GM18861 (cell line): Measurements from ENCODE around the gene RSAD2.

Source experiments
- ATAC-seq: cut with Tn5 transposase; IDR thresholded peaks from one replicate; pipeline ENCODE4 v1.9.1; 2021; ENCODE audit not compliant: unreplicated experiment

Gene RSAD2

DNA sequence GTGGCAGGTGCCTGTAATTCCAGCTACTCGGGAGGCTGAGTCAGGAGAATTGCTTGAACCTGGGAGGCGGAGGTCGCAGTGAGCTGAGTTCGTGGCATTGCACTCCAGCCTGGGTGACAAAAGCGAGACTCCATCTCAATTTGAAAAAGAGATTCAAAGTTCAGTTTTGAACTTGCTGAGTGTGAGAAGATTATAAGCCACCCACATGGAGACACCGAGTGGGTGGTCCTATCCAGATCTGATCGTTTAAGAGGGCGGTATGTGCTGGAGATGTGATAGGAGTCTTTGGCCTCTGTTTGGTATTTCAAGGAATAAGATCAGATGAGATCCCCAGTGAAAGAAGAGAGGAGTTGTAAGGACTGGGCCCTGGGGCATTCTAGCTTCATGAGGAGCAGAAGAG is 65.3 kb downstream of the RSAD2 start:
- ATAC-seq: no peak

DNA sequence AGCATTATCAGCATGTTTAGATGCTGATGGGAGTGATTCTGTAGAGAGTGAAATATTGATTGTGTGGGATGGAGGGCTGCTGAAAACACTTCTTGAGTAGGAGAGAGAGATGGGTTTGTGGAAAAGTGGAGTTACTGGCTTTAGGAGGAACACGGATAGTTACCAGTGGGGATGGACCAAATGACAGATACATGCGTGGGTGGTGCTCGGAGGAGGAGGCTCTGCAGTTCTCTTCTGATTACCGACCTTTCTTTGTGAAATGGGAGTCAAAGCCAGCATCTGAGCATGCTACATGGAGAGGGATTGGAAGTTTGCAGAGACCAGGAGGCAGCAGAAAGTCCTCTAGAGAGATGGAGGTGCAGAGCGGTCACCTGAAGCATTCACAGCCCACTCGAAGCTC is 65.9 kb downstream of the RSAD2 start:
- ATAC-seq: no peak

DNA sequence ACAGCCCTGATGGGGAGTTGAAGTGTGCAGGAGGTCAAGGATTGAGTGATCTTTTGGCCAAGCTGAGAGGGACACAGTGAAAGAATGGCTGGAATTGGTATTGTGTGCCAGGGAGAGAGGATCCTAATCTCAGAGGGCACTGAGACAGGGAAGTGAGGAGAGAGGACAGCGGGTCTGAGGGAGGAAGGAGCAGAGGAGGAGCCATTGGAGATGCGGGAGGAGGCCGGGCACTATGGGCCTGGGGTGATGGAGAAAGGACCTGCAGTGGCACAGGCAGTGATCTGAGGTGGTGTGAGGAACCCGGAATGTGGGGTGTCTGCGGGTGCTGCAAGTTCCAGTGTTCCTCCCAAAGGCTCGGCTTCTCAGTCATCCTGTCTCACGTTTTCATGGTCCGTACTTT is 66.4 kb downstream of the RSAD2 start:
- no peak for ATAC-seq

DNA sequence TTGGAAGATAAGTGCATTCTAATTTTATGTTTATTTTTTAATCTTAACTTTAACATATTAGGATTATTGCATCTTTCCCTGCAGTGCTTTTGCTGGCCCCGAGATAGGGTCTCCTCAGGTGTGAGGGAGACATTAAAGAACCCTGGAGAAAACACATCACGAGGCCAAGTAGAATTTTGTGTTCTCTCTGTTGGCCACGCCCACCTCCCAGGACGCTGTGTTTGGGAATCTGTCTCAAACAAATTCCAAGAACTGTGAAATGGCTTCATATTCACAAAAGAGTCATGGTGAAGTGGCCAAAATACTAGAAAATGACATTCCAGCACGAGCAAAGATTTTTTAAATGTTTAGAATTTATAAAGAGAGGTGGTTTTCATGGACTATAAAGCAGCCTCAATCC is 67.0 kb downstream of the RSAD2 start:
- ATAC-seq: no peak

DNA sequence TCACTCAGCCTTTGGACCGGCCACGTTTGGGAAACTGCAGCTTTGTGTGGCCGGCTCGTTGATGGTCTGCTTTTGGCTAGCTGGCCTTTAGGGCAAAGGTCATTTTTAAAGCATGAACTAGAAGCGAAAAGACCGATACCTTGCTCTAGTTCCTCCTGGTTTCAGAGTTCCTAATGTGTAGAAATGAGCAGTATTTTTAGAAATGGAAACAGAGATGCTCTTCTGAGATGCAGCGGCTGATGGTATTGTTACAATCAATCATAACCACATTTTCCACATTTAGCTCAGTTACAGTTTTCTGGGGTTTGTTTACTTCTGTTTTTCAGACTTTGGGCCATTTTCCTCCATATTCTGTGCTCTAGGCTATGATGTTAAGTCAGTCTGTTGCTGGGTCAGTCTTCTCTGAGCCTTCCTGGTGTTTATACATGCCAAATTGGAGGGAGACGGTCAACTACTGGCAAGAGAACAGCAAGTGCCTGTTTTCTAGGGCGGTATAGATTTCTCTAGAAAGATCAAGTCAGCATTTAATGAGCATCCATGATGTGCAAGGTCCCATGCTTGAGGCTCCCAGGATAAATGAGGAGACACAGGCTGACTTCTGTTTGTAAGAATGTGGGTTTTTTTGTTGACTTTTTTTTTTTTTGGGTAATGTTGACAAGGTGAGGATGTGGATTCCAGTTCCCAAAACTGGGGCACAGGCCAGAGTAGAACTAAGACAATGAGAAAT is 67.7 kb downstream of the RSAD2 start:
- ATAC-seq: peak; percentile 94

DNA sequence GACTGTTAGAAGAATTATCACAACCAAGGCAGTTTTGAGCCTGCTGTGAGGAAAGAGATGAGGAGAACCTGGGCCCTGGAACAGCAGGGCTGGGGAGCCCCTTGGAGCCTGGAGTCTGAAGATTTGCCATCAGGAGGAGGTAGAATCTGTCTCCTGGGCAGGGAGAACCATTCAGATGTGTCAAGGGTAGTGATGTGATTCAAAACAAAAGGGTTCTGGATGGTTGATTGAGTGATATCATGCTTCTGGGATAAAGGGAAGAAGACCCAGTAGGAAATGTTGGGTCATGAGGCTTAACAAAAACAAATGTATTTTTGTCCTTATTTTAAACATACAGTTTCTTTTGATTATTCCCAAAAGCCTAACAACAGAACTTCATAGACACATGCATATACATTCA is 68.2 kb downstream of the RSAD2 start:
- ATAC-seq: no peak

DNA sequence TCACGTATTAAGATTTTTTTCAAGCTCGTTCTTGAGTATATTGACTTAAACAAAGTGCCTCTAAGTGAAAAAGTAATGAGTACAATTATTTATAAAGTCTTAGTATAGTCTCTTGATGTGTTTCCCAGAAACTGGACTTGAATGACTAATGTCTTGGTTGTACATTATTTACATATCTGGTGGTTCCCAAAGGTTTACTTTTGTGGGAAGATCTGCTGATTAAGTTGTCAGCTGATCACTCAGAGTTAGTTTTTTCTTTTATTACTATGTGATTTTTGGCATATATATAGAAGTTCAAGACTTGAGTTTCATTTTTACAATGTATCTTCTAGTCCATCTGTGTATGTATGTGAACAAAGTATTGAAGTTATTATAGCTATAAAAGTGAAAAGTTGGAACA is 69.1 kb downstream of the RSAD2 start:
- no peak for ATAC-seq
